ENCODE data around the gene HEMK1.

HEMK1 gene

DNA sequence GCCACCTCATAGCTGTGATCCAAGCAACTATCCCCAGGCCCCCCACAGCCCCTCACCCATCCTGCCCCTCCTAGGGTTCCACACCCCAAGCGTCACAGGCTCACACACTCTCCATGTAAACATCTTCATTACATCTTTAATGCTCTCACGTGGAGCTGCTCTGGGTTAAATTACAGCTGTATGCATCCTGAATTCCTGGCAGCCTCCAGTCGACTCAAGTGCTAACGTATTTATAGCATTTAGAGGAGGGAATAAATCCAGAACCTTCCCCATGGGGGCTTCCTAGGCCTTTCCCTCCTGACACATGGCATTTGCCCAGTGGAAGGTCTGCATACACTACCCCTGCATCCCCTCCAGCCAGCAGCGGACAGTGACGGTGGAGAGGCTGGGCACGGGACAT lies 11.4 kb upstream of the HEMK1 start:
- H3K36me3 Mint-ChIP-seq (ENCODE audit: low read depth) = peaks cover 3% of the 10 kb centered on the region
- no peak overlapping the region for H3K27ac Mint-ChIP-seq
- H3K4me1 Mint-ChIP-seq (ENCODE audit: low read depth) = peaks cover 7% of the 10 kb centered on the region
- no peak overlapping the region for H3K4me3 Mint-ChIP-seq
- no peaks in the 10 kb centered on the region for H3K27me3 Mint-ChIP-seq (ENCODE audit: low read depth)
- no peaks in the 10 kb centered on the region for H3K9me3 Mint-ChIP-seq

DNA sequence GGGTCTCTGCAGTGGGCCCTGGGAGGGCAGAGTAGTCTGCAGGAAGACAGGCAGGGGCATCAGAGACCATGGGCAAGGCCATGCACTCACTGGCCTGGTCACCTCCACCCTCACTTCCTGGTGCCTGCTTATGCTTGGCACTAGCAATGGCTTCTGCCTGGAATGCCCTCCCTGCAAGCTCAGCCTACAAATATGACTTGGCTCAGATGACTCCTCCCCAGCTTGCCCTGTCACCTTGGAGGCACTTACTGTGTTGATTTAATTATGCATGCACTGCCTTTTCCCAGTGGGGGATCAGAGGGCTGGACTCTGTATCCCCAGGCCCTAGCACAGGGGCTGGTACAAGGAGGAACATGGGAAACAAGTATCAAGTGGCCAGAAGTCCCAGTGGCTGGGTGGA lies 9.6 kb upstream of the HEMK1 start:
- Mint-ChIP-seq H3K9me3 (no peaks in the 10 kb centered on the region), H3K4me1 (ENCODE audit: low read depth) (peaks cover 17% of the 10 kb centered on the region), H3K27ac (no peak overlapping the region), H3K36me3 (ENCODE audit: low read depth) (peaks cover 12% of the 10 kb centered on the region), H3K27me3 (ENCODE audit: low read depth) (no peaks in the 10 kb centered on the region), H3K4me3 (no peak overlapping the region)

GRCh38 chr3:50562861-50563260 lies 6.5 kb upstream of the HEMK1 start:
- Mint-ChIP-seq H3K4me3 (no peak overlapping the region), H3K36me3 (ENCODE audit: low read depth) (peaks cover 16% of the 10 kb centered on the region), H3K4me1 (ENCODE audit: low read depth) (peaks cover 27% of the 10 kb centered on the region), H3K27ac (no peak overlapping the region), H3K27me3 (ENCODE audit: low read depth) (no peaks in the 10 kb centered on the region), H3K9me3 (no peaks in the 10 kb centered on the region)

DNA sequence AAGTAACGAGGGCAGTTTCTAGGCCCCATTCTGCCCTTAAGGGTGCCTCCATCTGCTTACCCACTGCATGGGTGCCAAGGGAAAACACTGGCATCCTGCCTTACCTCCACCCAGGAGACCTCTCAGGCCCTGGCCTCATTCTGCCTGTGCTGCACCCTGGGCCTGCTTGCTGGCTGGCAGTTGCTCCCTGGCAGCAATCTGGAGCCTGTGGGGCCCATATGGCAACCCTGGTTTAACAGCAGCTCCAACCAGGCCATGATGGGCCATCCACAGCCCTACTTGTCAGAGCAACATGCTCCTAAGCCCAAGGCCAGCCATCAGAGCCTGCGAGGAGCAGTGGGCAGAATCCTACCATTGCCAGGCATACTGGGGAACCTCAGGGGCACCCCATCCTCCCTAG lies 5.5 kb upstream of the HEMK1 start:
- Mint-ChIP-seq H3K4me3 (no peak overlapping the region), H3K9me3 (no peaks in the 10 kb centered on the region), H3K4me1 (ENCODE audit: low read depth) (peaks cover 31% of the 10 kb centered on the region), H3K27ac (no peak overlapping the region), H3K36me3 (ENCODE audit: low read depth) (peaks cover 13% of the 10 kb centered on the region), H3K27me3 (ENCODE audit: low read depth) (no peaks in the 10 kb centered on the region)

DNA sequence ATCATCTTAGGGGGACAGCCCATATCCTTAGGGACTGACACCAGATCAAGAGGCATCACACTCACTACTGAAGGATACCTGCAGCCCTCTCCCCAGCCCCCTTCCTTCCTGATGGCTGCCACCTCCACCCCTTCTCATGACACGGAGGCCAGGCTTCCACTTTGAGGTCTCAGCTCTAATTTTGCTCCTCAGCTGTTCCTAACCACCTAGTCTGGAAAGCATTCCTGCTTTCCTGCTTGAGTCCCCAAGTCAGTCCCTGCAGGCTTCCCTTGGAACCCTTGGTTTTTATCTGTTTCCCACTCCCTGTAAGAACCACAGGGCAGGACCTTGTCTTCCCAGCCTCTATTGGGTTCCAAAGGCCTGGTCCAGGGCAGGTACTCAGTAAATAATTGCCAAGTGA lies 5.0 kb upstream of the HEMK1 start:
- H3K9me3 Mint-ChIP-seq = no peaks in the 10 kb centered on the region
- peaks cover 31% of the 10 kb centered on the region for H3K4me1 Mint-ChIP-seq (ENCODE audit: low read depth)
- no peak overlapping the region for H3K4me3 Mint-ChIP-seq
- H3K27ac Mint-ChIP-seq = no peak overlapping the region
- H3K36me3 Mint-ChIP-seq (ENCODE audit: low read depth) = peaks cover 13% of the 10 kb centered on the region
- H3K27me3 Mint-ChIP-seq (ENCODE audit: low read depth) = no peaks in the 10 kb centered on the region

- no peaks in the 10 kb centered on the region for H3K27me3 Mint-ChIP-seq (ENCODE audit: low read depth)
These were observed 2.3 kb upstream of the HEMK1 start for GRCh38 chr3:50567011-50567385.

DNA sequence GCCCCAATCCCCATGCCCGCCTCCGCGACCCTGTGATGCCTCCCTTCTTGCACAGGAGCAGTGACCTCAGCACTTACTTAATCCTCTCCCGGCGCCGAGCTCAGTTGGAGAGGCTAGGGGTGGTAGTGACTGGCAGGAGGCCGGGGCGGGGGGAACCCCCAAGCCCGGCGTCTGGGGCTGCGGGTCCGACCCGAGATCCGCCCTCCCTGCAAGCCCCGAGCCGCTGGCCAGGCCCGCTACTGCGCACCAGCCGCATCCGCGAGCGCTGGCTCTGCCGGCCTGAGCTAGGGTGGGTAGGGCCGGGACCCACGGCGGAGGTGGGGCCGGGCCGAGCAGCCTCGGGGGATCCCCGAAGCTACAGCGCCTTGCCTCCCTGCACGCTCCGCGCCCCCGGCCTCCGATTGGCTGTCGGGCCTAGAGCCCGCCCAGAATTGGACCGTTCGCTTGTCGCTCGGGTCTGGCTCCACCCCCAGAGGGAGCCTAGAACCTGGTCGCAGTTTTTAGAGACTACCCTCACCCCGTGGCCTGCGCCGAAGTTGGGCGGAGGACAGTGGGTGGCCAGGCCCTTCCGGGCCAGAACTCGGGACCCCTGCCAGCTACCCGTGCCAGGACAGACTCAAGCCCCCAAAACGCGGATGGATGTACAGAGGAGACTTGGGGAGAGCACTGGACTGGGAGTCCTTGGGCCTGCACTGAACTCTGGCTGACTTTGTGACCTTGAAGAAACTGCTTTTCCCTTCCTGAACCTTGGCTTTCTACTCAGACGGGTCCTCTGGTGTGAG lies 1.7 kb upstream of the HEMK1 start, which contains the start of gene C3orf18:
Gene C3orf18 (minus strand): TSS at position 362 of the 782 bp plus-strand sequence. CDS start 2,048 bp downstream, outside the sequence.
- Mint-ChIP-seq H3K27me3 (ENCODE audit: low read depth) (no peaks in the 10 kb centered on the region), H3K9me3 (no peaks in the 10 kb centered on the region), H3K4me1 (ENCODE audit: low read depth) (peaks cover 56% of the 10 kb centered on the region), H3K36me3 (ENCODE audit: low read depth) (peaks cover 33% of the 10 kb centered on the region), H3K4me3 (peak within 1 kb of the TSS; percentile 97), H3K27ac (peak within 1 kb of the TSS; percentile 94)

More at GRCh38 chr3:50567011-50567385, 2.3 kb upstream of the HEMK1 start:
- Mint-ChIP-seq H3K4me3 (peak overlapping the region; percentile 71), H3K4me1 (ENCODE audit: low read depth) (peaks cover 50% of the 10 kb centered on the region), H3K36me3 (ENCODE audit: low read depth) (peaks cover 32% of the 10 kb centered on the region), H3K9me3 (no peaks in the 10 kb centered on the region), H3K27ac (peak overlapping the region; percentile 13)

DNA sequence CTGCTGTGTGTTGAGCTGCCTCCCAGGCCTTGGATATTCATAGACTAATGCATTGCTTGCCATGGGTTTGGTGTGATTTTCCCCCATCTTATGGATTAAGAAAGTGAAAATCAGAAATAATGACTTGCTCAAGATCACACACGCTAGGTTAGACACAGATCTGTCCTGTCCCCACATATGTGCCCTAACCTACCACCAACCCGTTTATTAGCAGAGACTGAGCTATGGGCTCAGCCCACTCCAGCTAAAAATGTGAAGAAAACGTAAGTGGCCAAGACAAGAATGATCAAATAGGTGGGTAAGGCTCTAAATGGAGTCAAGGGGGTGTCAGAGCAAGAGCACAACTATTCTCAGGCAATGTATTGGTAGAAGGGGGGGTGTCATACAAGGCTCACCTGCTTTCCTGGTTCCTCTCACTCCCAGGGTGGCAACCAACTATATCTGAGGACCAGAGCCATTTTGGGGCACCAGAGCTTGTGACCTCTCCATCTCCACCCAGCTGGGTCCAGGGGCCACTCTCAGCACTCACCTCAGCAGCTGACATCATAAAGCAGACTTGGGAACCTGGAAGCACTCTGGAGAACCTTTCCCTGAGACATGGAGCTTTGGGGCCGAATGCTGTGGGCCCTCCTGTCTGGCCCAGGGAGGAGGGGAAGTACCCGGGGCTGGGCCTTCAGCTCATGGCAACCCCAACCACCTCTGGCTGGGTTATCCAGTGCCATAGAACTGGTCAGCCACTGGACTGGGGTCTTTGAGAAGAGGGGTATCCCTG lies 1.4 kb downstream of the HEMK1 start:
- Mint-ChIP-seq H3K27me3 (ENCODE audit: low read depth) (no peaks in the 10 kb centered on the region), H3K36me3 (ENCODE audit: low read depth) (peaks cover 25% of the 10 kb centered on the region), H3K9me3 (no peaks in the 10 kb centered on the region), H3K4me1 (ENCODE audit: low read depth) (peaks cover 69% of the 10 kb centered on the region), H3K4me3 (peak overlapping the region; percentile 97), H3K27ac (peak overlapping the region; percentile 94)

GRCh38 chr3:50571486-50571885 lies 2.2 kb downstream of the HEMK1 start:
- peak overlapping the region; percentile 97 for H3K4me3 Mint-ChIP-seq
- H3K27me3 Mint-ChIP-seq (ENCODE audit: low read depth) = no peaks in the 10 kb centered on the region
- H3K27ac Mint-ChIP-seq = peak overlapping the region; percentile 94
- peaks cover 67% of the 10 kb centered on the region for H3K4me1 Mint-ChIP-seq (ENCODE audit: low read depth)
- peaks cover 33% of the 10 kb centered on the region for H3K36me3 Mint-ChIP-seq (ENCODE audit: low read depth)
- H3K9me3 Mint-ChIP-seq = no peaks in the 10 kb centered on the region

DNA sequence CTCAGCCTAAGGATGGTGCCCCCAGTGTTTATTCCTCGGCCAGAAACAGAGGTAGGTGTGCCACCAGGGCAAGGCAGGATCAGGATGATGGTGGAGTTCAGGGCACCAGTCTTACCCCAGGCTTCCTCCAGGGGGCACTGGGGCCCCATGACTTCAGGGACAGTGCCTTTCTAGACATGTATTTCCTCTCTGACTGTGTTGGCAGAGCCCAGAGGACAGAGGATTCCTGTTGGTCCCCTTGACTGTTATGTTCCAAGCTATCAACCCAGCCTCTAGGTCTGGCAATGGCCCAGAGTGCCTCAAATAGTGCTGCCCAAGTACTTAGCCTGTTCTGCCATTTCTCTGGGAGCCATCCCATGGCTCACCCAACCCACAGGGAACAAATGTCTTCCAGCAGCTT lies 2.8 kb downstream of the HEMK1 start:
- Mint-ChIP-seq H3K9me3 (no peaks in the 10 kb centered on the region), H3K4me1 (ENCODE audit: low read depth) (peaks cover 66% of the 10 kb centered on the region)

DNA sequence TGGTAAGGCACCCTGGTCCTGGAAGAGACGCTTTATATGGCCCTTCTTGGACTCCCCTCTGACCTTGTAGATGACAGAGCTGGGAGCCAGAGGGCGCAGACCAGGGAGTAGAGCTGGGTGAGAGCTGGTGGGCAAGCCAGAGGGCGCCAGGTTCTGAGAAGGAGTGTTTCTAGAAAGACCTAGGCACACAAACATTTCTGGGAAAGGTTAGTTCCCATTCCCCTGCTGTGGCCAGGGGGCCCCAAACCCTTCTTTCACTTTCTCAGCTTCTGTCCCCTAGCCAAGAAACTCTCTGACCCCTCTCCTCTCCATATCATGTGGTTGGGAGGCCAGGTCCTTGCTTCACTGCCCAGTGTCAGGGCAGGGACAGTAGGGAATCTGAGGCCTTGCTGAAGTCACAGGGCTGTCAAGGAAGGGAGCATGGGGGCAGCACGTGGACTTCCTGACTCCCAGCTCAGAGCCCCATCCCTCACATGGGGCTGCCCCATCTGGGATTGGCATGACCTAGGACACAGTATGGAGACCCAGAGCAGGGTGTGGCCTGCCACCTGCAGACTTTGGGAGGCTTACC lies 3.6 kb downstream of the HEMK1 start:
- Mint-ChIP-seq H3K9me3 (no peaks in the 10 kb centered on the region), H3K27ac (peak overlapping the region; percentile 92), H3K27me3 (ENCODE audit: low read depth) (no peaks in the 10 kb centered on the region), H3K36me3 (ENCODE audit: low read depth) (peaks cover 42% of the 10 kb centered on the region), H3K4me3 (peak overlapping the region; percentile 97), H3K4me1 (ENCODE audit: low read depth) (peaks cover 71% of the 10 kb centered on the region)

More for the DNA sequence above, 2.8 kb downstream of the HEMK1 start:
- H3K27ac Mint-ChIP-seq = peak overlapping the region; percentile 92
- H3K27me3 Mint-ChIP-seq (ENCODE audit: low read depth) = no peaks in the 10 kb centered on the region
- peak overlapping the region; percentile 97 for H3K4me3 Mint-ChIP-seq
- H3K36me3 Mint-ChIP-seq (ENCODE audit: low read depth) = peaks cover 37% of the 10 kb centered on the region

- H3K9me3 Mint-ChIP-seq = no peaks in the 10 kb centered on the region
- H3K27me3 Mint-ChIP-seq (ENCODE audit: low read depth) = no peaks in the 10 kb centered on the region
- H3K27ac Mint-ChIP-seq = peak overlapping the region; percentile 92
- peak overlapping the region; percentile 97 for H3K4me3 Mint-ChIP-seq
- peaks cover 47% of the 10 kb centered on the region for H3K36me3 Mint-ChIP-seq (ENCODE audit: low read depth)
- peaks cover 68% of the 10 kb centered on the region for H3K4me1 Mint-ChIP-seq (ENCODE audit: low read depth)
These were observed 4.5 kb downstream of the HEMK1 start for GRCh38 chr3:50573566-50574443.

- Mint-ChIP-seq H3K36me3 (ENCODE audit: low read depth) (peaks cover 52% of the 10 kb centered on the region), H3K4me3 (peak overlapping the region; percentile 53), H3K27me3 (ENCODE audit: low read depth) (no peaks in the 10 kb centered on the region), H3K4me1 (ENCODE audit: low read depth) (peaks cover 69% of the 10 kb centered on the region), H3K27ac (peak overlapping the region; percentile 92), H3K9me3 (no peaks in the 10 kb centered on the region)
These were observed 5.1 kb downstream of the HEMK1 start for GRCh38 chr3:50574444-50574831.

DNA sequence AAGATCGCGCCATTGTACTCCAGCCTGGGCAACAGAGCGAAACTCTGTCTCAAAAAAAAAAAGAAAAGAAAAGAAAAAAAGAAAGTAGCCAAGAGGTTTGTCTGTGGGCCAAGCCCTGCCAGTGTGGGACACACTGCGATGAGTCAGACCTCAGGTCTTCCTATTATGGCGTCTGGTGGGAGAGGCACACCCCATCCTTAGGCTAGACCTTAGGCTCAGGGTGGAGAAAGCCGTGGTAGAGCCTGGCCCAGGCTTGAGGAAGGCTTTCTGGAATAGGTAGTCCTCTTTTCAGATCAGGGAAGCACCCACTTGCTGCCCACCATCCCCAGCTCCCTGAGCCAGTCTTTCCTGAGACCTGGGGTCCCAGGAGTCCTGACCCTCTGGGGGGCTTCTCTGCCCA lies 6.0 kb downstream of the HEMK1 start:
- Mint-ChIP-seq H3K27ac (peak overlapping the region; percentile 76), H3K4me3 (peak overlapping the region; percentile 51)

More for the DNA sequence above, 6.0 kb downstream of the HEMK1 start:
- Mint-ChIP-seq H3K4me1 (ENCODE audit: low read depth) (peaks cover 69% of the 10 kb centered on the region), H3K9me3 (no peaks in the 10 kb centered on the region), H3K36me3 (ENCODE audit: low read depth) (peaks cover 50% of the 10 kb centered on the region), H3K27me3 (ENCODE audit: low read depth) (no peaks in the 10 kb centered on the region)
